ENCODE results near the gene RNF44.

- TF ChIP-seq CTCF (IDR thresholded peaks at IDR 0.05) (peak; percentile 30), EZH2 (IDR thresholded peaks at IDR 0.05) (no peak)
Observed at GRCh38 chr5:176538230-176538988, 1.2 kb upstream of the RNF44 start.

All from neural progenitor cell (in vitro differentiated cells).